ENCODE data around the gene POMC.
A peak's percentile ranks its signal among the peaks of the same experiment; 100 is the strongest.
"Not testable (repeated sequence)": the region's sequence is repeated elsewhere in the genome, so short reads cannot be mapped to it uniquely, and the experiment has no call there.

POMC gene

DNA sequence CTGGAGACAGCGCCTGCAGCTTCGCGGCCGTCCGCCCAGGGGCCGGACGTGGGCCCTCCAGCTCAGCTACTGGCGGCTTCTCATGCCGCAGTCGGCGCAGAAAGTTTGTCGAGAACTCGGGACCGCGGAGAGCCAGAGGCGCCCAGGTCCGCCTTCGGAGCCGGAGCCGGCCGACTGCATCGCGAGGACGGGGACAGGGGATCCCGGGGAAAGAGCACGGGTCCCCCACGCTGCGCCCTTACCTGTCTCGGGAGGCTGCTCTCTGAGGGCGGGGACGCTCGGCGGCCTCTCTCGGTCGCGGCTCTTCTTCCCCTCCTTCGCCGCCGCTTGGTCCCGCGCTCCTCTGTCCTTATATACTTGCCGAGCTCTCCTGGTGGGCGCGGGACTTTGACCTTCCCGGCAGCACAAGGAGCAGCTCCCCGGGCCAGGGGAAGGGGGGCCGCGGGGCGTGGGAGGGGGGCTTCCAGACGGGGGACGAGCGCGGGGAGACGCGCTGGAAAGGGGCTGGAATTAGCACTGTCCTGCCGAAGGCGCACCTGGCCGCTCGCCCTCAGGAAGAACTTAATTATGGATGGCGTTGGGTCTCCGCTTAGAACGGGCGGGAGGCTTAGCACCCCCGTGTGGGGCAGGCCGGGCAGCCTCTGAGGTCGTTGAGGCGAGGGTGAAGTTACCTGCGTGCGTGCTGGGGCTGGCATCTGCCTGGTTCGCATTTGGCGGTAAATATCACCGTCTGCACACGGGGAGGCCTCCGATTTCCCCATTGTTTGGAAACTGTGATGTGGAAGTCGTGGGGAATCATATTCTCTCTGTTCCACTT lies at the start of gene POMC:
Gene POMC (minus strand): TSS at position 325 of the 817 bp plus-strand sequence. CDS start 3,808 bp downstream, outside the sequence.
- FAIRE-seq = peak; percentile 23

GRCh38 chr2:25218100-25218499 lies 49.7 kb upstream of the POMC start:
- no peak for FAIRE-seq
- DNase-seq (ENCODE audit: insufficient read length, low spot score) = no peak

More for the DNA sequence above, at the start of gene POMC:
- peak; percentile 44 for DNase-seq (ENCODE audit: insufficient read length, low spot score)

GRCh38 chr2:25215948-25216679 lies 47.7 kb upstream of the POMC start:
- DNase-seq (ENCODE audit: insufficient read length, low spot score) (peak; percentile 70), FAIRE-seq (no peak)

- DNase-seq (ENCODE audit: insufficient read length, low spot score) (no peak), FAIRE-seq (peak; percentile 49)
Observed at GRCh38 chr2:25215232-25215631, 46.9 kb upstream of the POMC start.

GRCh38 chr2:25213229-25213628 lies 44.8 kb upstream of the POMC start:
- no peak for FAIRE-seq

GRCh38 chr2:25210923-25211322 lies 42.5 kb upstream of the POMC start:
- not testable (repeated sequence) for DNase-seq (ENCODE audit: insufficient read length, low spot score); FAIRE-seq

More at GRCh38 chr2:25213229-25213628, 44.8 kb upstream of the POMC start:
- DNase-seq (ENCODE audit: insufficient read length, low spot score) = no peak

GRCh38 chr2:25207078-25207545 lies 38.7 kb upstream of the POMC start:
- DNase-seq (ENCODE audit: insufficient read length, low spot score) = no peak
- FAIRE-seq = no peak

DNA sequence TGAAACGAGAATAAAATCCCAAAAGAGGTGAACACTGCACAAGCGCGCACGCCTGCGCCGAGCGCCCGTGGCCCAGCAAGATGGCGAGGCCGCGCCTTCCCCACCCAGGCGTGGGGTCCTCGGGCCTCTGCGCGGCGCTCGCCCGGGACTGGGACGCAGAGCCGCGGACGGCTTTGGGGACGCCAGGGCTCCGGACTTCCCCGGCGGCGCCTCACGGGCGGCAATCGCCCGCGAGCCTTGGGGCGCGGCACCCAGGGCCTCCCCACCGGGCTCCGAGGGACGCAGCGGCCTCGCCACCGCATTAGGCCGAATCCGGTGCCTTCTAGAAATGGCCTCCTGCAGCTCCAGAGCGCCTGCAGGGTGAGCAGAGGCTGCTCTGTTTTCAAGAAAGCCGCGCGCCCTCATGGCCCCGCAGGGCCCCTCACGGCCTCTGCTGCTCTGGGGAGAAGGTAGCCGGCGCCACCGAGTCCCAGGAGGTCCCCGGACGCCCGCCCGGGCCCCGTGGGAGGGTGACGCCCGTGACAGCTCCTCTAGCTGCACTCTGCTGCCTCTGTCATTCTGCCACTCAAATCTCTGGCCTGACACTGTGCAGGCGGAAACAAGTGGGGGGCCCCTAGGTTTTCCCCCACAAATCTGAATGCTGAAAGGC lies 35.9 kb upstream of the POMC start:
- DNase-seq (ENCODE audit: insufficient read length, low spot score) (peak; percentile 44), FAIRE-seq (no peak)

DNA sequence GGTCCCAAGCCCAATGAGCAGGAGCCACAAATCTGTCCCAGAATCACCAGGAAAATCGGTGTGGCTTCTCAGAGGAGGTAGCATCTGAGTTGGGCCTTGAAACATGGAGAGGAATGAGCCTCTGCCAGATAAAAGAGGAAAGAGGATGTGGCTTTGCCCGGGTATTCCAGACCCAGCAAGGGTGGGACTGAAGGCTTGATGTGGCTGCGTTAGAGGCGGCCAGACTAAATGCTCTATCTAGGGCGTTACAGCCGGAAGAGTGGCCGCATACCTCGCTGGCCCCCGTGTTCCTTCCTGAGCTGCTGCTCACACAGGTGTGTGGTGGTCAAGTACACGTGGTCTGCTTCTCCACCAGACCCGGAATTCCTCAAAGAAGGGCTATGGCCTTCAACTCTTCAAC lies 33.9 kb upstream of the POMC start:
- FAIRE-seq (no peak), DNase-seq (ENCODE audit: insufficient read length, low spot score) (no peak)

- FAIRE-seq (no peak), DNase-seq (ENCODE audit: insufficient read length, low spot score) (no peak)
Observed at GRCh38 chr2:25201794-25202193, 33.4 kb upstream of the POMC start.

DNA sequence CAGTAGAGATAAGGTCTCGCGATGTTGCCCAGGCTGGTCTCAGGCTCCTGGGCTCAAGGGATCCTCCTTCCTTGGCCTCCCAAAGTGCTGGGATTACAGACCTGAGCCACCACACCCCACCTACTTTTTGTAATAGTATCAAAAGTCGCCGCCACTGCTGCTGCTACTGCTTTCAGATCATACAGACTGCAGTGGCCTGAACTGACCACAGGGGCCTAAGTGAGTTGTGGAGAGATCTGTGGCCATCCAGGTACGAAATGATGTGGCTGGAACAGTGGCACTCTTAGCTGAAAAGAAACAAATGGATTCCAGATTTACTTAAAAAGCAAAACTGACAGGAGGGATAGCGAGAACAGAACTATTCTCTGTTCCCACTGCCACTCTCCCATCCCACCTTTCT lies 32.9 kb upstream of the POMC start:
- FAIRE-seq (no peak), DNase-seq (ENCODE audit: insufficient read length, low spot score) (no peak)

DNA sequence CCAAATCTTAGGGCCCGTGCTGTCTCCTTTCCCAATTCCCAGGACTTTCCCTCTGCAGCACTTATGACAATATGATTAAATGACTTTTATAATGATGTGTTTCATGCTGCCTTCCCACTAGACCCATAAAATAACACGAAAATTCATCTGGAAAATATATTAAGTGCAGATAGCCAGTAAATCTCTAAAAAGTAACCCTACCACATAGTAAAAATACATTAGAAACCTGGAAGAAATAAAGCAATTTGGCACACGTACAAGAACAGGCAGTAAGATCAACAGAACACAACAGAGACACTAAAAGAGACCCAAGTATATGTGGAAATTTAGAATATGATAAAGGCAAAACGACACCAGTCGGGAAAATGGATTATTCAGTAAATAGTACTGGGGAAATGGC lies 30.2 kb upstream of the POMC start:
- DNase-seq (ENCODE audit: insufficient read length, low spot score) (no peak), FAIRE-seq (no peak)

DNA sequence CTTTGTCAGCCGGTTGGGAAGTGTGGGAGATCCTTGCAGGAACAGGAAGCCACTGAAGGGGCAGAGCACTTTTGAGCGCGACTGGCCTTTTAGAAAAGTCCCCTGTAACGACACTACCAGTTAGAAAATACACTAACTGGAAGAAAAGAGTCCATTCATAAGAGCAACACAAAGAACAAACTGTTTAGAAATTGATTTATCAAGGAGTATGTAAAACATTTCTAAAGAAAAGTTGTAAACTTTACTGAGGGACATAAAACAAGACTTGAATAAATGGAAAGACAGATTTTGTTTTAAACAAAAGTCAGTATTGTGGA lies 29.8 kb upstream of the POMC start:
- DNase-seq (ENCODE audit: insufficient read length, low spot score) (no peak), FAIRE-seq (no peak)

GRCh38 chr2:25197336-25198208 lies 29.2 kb upstream of the POMC start:
- no peak for FAIRE-seq

GRCh38 chr2:25194576-25195122 lies 26.3 kb upstream of the POMC start:
- DNase-seq (ENCODE audit: insufficient read length, low spot score) (no peak), FAIRE-seq (no peak)

More at GRCh38 chr2:25197336-25198208, 29.2 kb upstream of the POMC start:
- no peak for DNase-seq (ENCODE audit: insufficient read length, low spot score)

DNA sequence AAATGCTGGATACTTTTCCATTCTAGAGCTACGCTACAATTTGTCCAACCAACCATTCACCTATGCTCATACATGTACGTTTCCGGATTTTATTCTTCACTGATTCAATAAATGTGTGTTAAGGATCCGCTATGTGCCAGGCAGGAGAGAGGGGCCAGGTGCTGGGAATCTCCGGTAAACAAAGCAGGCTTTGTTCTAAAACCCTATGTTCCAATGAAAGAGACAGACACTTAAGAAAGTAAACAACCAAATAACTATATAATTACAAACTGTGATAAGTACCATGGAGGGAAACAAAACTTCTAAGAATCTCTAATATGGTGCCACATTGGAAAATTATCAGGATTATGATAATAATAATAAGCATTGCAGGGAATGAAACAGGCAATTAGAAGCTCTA lies 22.2 kb upstream of the POMC start:
- DNase-seq (ENCODE audit: insufficient read length, low spot score) = no peak
- FAIRE-seq = no peak

DNA sequence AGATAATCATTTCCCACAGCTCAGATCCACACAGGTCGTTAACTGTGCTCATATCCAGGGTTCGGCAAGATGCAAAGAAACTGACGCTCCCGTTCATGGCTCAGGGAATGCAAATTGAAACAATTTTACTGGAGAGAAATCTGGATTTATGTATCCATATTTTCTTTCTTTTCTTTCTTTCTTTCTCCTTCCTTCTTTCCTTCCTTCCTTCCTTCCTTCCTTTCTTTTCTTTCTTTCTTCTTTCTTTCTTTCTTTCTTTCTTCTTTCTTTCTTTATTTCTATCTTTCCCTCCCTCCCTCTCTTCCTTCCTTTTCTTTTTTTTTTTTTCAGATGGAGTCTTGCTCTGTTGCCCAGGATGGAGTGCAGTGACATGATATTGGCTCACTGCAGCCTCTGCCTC lies 20.0 kb upstream of the POMC start:
- no peak for FAIRE-seq
- DNase-seq (ENCODE audit: insufficient read length, low spot score) = no peak

- no peak for FAIRE-seq
- no peak for DNase-seq (ENCODE audit: insufficient read length, low spot score)
Observed at GRCh38 chr2:25187729-25188350, 19.5 kb upstream of the POMC start.

DNA sequence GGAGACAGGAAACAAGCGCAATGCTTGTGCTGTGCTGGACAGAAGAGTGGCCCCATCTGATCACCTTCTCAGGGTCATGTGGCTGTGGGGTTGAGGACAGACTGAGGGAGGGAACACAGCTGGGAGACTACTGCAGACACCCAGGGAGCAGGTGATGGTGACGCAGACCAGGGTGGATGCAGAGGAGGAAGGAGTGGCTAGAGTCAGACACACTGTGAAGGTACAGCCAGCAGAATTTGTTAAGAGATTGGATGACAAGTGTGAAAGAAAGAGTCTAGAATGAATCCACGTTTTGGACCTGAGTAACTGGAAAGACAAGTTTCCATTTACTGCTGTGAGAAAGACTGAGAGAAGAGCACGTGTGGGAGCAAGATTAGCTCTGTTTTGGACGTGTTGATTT lies 15.9 kb upstream of the POMC start:
- DNase-seq (ENCODE audit: insufficient read length, low spot score) (no peak), FAIRE-seq (no peak)

DNA sequence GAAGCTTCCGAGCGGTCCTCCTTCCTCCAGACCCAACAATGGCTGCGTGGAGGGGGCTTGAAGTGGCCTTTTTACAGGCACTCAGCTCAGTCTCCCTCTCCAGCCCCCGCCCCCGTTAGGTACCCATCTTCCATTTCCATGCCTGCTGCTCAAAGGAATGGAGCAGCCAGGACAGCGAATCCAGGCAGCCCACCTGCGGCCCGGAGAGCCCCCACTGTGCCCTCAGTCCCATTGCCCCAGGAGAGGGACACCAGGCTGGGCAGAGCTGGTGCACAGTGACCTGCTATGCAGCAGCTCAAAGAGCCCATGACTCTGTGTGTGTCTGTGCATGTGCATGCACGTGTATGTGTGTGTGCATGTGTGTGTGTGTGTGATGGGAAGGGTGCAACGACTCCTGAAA lies 10.6 kb upstream of the POMC start:
- DNase-seq (ENCODE audit: insufficient read length, low spot score) (no peak), FAIRE-seq (no peak)

Measured in GM19239 (cell line).